Activated CD4-positive, alpha-beta T cell treated with anti-CD3 and anti-CD28 coated beads, Interleukin-2, amount 50 U/mL, for 4 hours (primary cell): ENCODE results near the gene ANTXRL.
"Not testable (repeated sequence)": the region's sequence is repeated elsewhere in the genome, so short reads cannot be mapped to it uniquely, and the experiment has no call there.

Experiments
- DNase-seq, 2 experiments: peaks; one replicate each; pipeline ENCODE4 v3.0.0-alpha.2; 2020

The ANTXRL gene

DNA sequence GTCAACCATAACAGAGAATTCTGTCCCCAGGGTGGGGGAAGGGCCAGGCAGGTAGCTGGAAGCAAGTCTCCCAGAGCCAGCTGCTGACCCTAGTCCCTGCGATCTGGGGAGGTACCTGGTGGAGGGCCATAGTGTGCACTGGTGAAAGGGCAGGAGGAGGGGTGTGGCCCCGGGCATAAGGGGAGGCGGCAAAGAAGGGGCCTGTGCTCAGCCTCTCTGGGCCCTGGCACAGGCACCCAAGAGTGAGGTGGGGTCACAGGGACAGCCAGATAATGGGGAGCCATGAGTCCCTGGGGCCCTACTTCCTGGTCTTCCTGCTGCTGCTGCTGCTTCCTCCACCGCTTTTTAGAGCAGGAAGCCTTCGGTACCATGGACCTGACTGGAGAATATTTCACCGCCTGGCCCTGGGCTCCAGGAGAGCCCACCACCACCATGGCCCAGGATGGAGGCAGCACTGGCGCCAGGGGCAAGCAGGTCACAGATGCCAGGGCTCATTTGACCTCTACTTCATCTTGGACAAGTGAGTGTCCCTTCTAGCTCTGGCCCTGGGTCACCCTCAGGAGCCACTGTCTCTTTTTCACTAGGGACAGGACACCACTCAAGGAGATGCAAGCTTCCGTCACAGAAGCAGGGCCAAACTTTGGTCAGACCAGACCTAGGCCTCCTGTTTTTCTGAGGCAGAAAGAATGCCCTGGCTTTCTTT lies at the start of gene ANTXRL:
Gene ANTXRL, plus strand, starts transcription at position 7 of the 703 bp plus-strand sequence. Its CDS starts 266 bp downstream, at position 273.
- DNase-seq = no peak

DNA sequence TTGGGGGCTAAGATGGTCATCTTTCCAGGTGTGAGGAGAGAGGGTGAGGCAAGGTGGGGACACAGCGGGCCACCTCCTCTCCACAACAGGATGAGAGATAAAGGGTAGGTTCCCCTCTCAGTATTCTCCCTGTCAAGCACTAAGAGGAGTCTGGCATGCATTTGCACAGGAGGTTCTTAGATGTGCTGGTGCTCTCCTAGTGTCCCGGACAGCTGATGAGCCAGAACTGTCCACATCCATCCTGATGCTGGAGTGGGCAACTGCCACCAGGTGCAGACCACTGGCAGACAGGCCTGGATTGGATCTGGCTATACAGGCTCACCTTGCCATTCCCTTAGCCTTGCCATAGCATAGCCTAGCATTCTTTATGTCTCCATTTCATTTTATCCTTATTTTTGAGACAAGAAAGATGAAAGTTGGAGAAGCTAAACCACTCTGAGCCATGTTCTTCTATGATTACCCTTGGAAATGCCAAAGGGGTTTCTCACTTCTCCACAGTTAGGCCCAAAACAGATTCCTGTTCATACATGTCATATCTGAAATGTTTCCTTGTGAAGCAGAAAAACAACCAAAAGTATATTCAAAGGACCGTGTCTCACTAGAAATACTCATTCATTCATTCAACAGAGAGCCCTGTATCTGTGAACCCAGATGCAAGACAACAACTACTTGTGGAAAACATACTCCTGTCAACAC lies 48.8 kb upstream of the ANTXRL start:
- no peak for DNase-seq

DNA sequence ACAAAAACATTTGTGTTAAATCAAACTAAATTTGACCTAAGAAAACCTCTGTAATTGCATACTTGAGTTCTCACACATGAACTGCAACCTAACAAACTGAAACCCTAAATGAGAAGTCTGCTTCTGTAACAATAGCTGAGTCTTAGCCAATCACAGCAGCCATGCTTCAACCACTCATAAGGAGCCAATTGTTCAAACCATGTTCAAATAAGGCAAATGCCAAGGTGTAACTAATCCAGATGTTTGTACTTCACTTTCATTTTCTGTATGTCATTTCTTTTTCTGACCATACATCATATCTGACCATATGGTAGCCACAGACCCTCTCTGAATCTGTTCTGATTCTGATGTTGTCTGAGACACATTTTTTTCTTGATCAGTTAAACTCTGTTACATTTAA lies 47.5 kb upstream of the ANTXRL start:
- DNase-seq = no peak

DNA sequence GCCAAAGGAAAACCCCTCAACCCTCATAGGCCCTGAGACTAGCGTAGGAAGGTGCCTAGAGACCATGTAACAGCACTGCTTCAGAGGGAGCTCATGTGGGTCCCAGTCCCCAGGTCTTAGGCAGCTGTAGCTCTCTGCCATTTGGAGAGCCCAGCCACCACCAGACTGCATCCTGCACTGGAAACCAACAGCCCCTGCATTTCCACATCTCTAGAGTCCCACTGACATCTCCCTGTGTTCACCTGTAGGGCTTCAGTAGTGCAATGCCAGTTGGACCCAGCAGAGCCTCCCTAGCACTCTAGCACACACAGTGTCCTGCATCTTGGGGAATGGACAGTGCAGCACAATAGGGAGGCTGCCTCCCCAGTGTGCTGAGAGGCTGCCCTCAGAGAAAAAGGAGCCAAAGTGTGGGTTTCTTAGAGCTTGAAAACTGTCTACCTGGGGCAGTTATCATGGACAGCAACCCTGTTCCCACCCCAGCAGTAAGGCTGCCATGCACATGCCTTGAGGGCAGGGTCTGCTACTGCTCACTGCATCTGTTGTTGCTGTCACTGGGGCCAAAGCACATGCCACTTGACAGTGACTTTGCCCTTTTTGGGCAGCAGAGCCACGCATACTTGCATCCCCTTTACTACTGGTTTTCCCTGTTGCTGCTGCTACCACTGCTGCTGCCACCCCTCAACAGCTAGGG lies 46.7 kb upstream of the ANTXRL start:
- no peak for DNase-seq

DNA sequence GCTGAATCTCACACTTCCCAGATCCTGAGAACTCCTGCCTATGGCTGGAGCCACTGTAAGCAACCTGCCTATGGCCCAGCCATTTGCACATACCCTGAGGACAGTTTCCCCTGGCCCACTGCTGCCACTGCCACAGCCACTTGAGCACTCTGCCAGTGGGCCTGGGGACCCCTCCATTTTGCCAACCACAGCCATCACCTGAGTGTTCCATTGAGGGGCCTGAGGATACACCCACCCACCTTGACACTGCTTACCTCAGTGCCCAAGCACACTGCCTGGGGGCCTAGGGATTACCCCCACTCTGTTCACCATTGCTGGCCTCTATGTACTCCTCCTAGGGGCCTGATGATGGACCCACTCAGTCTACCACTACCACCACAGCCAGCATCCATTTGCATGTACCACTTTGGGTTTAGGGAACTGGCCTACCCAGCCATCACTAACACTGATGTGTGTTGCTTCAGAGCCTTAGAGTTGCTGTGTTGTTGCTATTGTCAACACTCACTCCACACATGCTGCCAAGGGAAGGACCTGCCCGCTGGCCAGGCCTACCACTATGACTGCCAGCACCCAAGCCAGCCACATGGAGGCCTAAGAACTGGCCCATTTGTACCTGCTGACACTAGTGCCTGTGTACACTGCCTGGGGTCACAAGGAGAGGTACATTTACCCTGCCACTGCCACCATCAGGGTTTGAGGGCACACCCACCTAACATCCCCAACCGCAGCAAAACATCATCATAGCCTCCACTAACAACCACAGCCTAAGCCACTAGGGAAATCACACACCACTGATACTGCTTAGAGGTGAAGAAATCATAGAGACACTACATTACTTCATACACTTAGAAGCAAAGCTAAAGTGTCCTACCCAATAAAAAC lies 45.9 kb upstream of the ANTXRL start:
- no peak for DNase-seq

DNA sequence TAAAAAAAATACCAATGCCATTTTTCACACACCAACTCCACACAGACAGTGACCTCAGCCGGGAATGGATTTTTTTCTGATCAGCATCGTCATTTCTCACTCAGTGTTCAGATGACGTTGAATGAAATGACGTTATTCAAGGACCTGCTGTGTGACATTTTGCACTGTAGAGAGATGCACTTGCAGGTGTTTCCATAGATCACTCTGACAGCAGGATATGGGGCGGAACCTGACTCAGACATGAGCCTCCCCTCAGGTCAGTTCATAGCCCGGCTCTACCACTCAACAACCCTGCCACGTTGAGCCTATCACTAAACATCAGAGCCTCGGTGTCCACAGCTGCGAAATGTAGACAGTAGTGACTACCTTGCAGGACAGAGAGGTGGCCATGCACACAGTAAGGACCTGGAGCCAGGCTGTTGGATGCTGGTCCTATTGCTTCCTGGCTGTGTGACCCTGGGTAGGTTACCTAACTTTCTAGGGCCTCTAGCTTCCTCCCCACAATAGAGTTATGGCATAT lies 41.4 kb upstream of the ANTXRL start:
- DNase-seq = no peak

DNA sequence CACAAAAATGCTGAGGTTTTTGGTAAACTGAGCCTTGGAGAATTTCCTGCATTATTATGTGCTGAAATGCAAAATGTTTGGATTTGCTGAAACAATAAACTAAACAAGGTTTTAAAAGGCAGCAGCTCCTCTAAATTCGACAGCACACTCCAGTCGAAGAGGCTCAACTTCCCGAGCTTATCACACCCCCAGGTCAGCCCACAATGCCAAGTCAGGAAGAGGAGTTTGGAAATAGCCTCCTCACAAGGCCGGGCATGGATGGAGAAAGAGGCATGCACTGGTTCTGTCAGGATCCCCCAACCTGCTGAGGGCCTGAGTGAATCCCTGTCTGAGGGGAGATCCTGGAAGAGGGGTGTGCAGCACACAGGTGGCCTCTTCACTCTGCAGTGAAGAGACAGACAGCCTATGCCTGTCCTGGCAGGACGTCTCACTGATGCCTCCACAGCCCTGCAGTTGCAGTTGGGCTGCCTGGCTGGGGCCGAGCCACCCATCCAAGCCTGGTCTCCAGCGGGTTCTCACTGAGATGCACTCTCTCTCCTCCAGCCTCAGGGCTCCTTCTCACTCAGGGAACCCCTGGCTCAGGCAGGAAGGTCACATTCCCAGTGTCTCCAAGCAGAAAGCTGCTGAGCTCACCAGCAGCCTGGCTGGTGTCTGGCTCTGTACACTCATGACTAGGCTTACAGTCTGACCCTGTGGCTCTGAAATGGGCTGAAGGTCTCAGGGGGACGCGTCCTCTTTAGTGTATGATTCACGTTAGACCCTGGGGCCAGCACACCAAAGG lies 40.2 kb upstream of the ANTXRL start:
- not testable (repeated sequence) for DNase-seq

DNA sequence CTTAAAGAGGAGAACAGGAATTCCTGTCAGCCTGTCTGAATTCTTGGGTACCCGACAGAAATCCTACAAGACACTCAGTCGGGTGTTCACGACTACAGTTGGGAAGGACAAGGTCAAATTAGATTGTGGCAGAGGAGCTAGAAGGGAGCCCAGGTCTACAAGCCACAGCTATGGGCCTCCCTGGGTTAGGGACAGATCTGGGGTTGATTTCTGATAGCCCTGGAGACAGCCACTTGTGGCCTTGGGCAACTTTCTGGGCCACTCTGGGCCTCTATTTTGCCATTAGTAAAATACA lies 39.7 kb upstream of the ANTXRL start:
- no peak for DNase-seq

DNA sequence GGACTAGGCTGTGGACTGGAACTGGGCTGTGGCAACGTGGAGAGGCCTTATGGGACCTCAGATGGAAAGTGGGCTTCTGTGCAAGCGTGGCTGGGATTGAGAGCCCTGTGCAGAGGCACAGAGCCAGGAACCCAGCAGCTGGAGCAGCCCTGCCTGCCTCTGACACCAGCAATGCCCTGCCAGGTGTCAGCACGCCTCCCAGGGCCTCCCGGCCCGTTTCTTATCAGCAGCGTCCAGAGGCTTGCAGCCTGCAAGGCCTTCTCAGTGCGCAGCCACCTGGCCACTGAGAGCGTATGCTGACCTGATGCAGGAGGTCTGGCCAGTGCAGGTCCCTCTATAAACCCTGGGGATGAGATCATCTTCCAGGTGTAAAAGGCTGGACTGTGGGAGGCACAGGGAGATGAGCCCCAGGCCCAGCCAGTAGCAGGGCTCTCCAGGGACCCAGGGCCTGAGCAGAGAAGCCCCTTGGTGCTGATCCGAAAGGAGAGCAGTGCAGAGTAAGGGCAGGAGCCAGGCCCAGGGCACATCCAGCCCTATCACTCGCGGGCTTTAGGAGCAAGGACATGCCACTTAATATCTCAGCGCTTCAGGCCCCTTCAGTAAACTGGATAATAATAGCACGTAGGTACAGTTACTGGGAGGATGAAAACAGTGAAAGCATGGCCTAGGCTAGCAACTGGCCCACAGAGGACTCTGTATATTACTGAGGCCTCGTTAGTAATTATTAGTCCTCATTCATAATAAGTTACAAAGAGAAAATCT lies 38.8 kb upstream of the ANTXRL start:
- no peak for DNase-seq

DNA sequence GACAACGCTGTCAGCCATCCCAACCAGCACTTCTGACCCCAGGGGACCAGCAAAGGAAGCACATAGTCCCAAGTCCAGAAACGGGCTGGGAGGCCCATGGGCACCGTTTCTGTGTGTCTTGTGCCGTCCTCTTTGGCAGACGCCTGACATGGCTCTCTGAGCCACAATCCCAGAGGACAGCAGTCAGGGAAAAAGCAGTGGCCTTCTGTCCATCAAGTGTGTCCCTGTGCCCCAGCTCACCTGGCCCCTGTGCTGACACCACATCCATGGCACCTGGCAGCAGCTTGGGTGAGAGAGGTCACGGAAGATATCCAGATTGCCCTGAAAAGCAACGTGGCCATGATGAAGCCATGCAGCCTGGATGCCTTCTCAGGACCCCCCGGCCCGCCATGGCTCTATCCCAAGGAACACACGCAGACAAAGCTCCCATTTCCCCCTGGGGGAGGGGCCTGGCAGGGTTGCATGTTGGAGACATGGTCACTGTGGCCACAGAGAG lies 38.1 kb upstream of the ANTXRL start:
- no peak for DNase-seq

DNA sequence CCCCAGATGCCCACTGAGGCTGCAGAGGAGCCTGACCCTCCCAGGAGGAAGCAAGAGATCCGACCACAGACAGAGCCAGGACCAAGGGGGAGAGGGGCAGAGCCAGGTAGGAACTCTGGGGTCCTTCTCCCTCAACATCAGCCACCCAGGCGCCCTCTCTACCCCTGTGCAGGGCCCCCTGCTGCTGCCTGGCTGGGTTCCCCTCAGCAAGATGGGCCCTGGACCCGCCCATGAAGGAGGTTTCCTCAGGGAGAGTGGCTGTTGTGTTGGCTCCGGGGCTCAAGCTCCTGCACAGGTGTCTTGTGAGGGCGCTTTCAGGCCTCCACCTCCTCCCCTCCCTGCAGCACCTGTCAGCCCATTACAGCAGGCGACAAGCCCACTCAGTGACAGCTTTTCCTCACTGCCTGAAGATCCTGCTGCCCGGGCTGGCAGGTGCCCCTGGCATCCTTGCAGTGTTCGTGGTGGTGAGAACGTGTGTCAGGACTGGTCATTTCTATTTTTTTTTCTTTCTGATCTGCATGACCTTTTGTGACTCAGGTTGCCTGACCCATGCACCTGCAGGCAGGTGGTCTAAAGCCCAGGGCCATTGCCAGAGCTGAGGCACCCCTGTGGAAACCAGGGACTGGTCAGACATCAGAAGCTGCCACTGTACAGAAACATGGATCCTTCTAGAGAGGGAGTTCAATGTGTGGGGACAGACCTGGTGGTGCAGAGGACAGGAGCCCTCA lies 37.0 kb upstream of the ANTXRL start:
- DNase-seq = not testable (repeated sequence)

DNA sequence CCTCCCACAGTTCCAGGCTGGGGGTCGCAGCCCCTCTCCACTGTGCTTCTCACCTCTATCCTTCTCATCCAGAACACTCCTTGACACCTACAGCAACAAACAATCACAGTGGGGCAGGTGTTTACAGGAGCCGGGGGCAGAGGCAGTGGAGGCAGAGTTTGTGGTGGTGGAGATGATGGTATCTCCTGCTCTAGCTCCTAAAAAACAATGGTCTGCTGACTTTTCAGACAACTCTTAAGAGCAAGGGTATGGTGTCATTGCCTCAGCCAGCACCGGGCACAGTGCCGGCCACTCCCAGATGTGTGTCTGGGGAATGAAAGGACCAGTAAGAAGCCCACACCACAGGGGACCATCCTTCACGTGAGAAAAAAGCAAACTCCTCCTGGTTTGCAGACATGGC lies 36.3 kb upstream of the ANTXRL start:
- DNase-seq = no peak

DNA sequence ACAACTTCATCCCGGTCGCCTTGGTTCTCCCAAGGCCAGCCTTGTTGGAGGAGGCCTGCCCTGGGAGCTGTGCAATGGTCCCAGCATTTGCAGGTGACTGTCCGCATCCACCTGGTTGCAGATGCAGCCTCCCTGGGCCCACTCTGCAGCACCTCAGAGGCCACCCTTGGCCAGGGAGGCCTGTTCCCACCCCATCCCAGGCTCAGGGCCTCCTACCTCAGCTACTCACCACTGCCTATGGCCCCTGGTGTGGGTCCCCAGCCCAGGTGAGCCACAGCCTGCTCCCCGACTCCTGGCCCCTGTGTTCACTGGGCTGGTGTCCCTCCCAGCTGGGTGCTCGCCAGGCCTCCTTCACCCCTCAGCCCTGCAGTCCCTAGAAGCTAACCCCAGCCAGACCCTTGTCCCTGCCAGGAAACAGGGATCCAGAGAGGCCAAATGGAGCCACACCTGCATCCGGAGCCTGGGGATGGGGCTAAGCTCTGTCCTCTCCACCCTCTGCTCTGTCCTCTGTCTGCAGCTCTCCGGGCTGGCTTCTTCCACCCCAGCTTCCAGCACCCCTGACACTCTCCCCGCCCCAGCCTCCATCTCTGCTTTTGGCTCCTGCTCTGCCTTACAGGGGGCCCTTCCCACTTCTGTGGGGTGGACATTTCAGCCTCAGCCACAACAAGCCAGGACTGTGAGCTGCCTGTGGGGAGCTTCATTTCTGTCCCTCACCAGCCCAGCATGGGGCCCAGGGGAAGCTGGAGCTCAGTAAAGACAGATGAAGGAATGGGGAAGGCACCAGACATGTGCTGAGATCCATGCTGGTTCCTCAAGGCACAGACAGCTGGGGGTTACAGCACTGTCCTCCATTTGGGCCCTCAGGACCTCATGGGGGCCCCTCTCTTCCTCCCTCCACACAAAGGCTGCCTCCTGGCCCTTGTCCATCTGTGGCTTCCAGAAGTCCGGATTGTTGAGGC lies 35.6 kb upstream of the ANTXRL start:
- no peak for DNase-seq

DNA sequence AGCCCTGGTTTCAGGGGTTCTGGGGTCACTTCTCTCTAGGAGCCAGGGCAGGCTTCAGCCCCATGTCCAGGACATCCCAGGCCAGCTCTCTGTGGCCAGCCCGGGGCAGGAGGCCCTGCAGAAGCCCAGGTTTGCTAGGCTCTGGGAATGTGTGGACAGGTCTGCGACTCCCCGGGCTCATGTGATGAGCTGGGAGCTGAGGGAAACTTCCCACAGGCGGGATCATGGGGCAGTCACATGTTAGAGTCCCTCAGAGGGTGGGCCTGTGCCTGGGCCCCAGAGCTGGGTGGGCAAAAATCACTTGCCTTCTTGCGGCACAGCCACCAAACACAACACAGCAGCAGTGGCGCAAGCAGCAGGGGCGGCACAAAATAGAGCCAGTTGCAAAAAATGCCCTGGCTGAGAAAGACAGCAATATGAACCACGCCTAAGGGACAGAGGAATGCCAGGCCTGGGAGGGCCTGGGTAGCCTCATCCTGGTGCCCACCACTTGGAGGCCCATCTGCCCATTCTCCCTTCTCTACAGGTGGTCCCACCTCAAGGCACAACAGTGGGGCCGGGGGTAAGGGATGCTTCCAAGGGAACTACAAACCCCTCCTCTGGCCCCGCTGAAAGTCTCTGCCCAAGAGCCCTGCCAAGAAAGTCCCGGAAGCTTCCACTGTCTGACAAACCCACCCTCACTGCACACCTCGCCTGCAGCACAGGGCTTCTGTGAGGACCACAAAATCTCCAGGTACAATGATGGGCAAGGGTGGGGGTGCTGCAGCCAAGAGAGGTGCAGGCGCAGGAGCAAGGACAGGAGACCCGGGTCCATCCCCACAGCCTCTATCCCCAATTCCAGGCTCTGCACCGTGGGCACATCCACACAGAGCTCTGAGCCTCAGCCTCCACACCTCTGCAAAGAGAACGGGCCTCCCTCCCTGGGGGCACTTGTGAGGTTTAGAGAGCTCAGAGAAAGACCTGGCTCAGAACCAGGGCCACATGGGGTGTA lies 34.6 kb upstream of the ANTXRL start:
- DNase-seq = no peak

DNA sequence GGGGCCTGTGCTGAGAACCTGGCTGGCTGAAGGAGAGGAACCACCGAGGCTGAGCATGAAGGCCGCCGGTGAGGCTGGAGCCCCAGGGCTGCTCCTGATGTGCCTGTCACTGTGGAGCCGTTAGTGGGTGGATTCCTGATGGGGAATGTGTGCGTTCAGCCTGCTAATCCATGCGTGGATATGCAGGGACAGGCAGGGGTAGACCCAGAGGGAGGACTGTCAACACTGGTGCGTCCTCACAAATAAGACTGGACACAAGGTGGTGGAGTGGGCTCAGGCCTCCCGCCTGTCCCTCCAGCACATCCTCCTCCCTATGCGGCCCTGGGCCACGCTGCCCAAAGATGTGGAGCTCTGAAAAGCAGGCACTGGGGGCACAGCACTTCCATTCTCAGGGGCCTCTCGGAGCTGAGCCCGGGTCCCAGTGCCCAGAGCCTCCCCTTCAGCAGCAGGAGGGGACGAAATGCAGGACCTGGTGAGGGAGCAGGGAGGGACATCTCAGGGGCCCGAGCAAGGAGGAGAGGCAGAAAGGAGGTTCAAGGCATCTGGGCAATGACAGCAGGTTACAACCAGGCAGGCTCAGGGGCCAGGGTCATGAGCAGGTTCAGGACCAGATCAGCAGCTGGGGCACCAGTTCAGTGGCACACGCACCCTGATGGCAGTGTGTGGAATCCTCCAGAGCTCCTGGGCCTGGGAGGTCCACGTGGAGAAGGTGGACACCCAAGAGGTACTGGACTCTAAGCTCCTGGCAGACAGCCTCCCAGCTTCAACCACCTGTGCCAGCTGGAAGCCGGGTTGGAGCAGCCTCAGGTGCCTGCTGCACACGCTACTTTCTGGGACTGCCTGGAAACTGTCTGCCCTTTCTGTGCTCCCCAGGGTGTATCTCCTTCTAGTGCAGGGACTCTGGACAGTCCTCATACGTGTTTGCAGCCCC lies 33.5 kb upstream of the ANTXRL start:
- no peak for DNase-seq

DNA sequence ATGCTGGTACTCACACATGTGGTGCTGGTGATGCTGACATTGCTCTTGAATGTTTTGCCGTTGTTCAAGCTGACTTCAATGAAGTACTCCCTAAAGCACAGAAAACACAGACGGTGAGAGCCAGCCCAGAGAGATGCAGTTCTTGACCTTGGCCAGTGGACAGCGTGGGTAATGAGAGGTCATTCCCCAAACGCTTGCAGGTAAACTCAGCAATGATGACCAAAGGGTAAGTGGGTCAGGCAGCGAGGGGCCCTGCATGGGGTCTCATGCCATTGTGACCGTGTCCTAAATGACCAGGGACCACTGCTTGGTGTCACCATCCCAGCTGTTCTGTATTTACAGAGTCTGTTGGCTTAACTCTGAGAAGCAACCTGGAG lies 32.8 kb upstream of the ANTXRL start:
- DNase-seq = no peak

DNA sequence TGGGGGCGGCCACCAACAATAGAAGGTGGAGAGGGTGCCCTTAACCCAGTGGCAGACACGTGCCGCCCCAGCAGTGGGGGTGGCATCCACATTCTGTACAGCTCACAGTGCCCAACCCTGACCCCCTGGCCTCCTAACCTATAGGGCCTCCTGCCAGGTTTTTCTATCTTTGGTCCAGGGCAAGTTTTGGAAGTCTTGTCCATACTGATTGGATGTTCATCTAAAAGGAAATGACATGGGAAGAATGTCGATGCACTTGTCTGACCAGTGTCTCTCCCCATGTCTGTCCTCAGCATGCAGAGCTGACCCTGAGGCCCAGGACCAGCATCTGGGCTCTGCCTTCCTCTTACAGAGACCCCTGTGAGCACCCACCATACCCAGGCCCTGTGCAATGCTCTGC lies 32.3 kb upstream of the ANTXRL start:
- DNase-seq = no peak
